HG02798 (cell line): ENCODE results near the gene DVL2.

Experiments
- ATAC-seq: cut with Tn5 transposase; IDR thresholded peaks from one replicate; pipeline ENCODE4 v1.9.1; 2021; ENCODE audit warnings: mild to moderate bottlenecking; ENCODE audit not compliant: unreplicated experiment, poor library complexity

Gene DVL2

DNA sequence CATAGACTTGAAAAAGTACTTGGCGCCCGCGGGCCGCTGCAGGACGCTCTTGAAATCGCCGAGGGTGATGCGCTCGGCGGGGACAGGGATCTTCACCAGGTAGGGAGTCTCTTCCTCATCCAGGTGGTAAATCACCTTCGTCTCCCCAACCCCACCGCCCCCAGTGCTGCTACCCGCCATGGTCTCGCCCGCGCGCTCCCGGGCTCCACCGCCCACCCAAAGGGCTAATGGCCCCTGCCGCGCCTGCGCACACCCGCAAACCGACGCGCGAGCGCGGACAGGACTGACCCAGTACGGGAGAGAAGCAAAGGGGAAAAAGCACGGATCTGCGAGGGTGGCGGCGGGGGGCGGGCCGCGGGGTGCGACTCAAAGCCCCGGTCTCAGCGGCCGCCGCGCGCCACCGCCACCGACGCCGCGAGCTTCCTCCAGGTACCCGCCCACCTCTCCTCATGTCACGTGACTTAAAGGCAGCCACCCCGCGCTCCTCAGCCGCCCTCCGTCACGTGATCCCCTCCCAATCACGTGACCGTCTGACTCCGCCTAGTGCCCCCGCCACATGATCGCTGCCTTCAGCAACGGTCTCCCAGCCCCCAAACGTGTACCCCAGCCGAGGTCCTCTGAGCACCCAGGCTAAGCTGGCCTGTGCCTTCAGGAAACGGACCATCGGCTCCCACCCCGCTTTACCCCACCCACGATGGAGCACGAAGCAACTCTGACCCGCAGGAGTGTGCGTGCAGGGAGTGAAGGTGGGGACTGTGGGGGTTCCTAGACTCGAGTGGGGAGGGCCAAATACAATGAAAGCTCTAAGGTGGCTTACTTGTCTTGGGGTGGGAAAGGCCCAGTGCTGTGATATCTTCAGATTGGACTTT is at the start of gene DVL2:
Gene DVL2, minus strand, starts transcription at position 435 of the 869 bp plus-strand sequence. Its CDS starts 255 bp downstream, at position 180.
- ATAC-seq = peak; percentile 73

DNA sequence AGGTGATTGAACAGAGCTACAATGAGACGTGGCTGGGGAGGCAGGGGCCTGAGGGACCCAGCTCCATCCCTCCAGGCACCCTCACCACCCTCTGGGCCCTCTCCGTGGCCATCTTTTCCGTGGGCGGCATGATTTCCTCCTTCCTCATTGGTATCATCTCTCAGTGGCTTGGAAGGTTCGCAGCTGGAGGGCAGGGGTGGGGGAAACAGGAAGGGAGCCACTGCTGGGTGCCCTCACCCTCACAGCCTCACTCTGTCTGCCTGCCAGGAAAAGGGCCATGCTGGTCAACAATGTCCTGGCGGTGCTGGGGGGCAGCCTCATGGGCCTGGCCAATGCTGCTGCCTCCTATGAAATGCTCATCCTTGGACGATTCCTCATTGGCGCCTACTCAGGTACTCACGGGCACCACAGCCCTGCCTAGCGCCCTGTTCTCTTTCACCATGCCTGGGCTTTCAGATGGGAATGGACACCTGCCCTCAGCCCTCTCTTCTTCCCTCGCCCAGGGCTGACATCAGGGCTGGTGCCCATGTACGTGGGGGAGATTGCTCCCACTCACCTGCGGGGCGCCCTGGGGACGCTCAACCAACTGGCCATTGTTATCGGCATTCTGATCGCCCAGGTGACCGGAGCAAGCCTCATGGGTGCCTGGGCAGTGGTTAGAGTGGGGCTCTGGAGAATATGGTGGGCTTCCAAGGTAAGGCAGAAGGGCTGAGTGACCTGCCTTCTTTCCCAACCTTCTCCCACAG is 49.3 kb upstream of the DVL2 start:
- no peak for ATAC-seq

DNA sequence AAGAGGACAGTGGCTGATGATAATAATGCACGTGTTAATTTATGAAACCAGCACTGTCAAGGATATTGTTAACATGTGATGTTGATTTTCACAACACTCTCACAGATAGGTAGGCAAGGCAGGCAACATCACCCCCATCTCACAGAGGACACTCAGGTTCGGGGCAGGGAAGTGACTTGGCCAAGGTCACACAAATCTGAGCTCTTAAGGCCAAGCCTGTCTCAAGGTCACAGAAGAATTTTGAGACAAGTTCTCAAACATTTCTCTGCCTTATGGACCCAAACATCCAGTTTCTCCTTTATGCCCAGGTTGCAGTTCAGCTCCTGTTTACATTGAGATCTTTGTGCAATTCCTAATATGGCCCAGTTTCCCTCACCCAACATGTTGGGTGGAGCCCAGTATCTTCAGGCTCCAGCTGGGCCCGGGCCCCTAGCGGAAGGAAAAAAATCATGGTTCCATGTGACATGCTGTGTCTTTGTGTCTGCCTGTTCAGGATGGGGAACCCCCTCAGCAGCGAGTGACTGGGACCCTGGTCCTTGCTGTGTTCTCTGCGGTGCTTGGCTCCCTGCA is 48.5 kb upstream of the DVL2 start:
- ATAC-seq = no peak

DNA sequence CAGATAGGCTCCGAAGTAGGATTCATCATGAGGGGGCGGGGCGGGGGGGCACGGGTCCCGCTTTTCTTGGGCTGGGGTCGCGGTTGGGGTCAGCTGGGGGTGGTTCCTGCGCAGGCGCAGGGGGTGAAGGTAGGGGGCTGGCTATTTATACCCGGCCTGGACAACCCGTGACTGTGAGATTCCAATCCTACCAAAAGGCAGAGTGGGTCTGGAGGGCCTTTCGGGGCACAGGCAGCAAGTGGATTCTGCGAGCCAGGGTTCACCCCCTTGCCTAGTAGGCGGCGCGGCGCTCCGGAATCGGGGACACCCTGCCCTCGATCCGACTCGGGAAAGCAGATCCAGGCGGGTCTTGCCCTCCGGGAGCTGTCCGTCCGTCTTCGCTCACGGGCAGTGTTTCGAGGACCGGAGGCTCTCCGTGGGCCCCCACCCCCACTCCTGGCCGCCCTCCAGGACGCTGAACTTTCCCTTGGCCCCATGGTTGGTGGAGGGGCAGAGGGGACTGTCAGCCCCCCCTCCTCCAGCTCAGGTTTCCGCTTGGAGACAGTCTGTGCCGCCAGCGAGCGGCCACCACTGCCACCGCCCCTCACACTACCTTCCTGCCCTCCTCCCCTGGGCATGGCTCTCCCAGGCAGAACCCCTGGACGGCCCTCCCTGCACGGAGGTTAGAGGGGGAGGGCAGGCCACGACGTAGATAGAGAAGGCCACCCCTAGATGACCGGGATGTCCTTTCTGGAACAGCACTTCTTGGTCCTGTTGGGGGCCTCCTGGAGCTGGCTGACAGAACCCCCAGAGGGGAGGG is 47.8 kb upstream of the DVL2 start:
- ATAC-seq = no peak

DNA sequence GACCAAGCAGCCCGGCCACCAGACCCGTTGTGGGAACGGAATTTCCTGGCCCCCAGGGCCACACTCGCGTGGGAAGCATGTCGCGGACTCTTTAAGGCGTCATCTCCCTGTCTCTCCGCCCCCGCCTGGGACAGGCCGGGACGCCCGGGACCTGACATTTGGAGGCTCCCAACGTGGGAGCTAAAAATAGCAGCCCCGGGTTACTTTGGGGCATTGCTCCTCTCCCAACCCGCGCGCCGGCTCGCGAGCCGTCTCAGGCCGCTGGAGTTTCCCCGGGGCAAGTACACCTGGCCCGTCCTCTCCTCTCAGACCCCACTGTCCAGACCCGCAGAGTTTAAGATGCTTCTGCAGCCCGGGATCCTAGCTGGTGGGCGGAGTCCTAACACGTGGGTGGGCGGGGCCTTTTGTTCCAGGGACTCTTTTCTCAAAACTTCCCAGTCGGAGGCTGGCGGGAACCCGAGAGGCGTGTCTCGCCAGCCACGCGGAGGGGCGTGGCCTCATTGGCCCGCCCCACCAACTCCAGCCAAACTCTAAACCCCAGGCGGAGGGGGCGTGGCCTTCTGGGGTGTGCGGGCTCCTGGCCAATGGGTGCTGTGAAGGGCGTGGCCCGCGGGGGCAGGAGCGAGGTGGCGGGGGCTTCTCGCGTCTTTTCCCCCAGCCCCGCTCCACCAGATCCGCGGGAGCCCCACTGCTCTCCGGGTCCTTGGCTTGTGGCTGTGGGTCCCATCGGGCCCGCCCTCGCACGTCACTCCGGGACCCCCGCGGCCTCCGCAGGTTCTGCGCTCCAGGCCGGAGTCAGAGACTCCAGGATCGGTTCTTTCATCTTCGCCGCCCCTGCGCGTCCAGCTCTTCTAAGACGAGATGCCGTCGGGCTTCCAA is 47.0 kb upstream of the DVL2 start, which contains the start of gene SLC2A4:
Gene SLC2A4, plus strand, starts transcription at position 645 of the 879 bp plus-strand sequence. Its CDS starts 217 bp downstream, at position 862.
- peak; percentile 74 for ATAC-seq

DNA sequence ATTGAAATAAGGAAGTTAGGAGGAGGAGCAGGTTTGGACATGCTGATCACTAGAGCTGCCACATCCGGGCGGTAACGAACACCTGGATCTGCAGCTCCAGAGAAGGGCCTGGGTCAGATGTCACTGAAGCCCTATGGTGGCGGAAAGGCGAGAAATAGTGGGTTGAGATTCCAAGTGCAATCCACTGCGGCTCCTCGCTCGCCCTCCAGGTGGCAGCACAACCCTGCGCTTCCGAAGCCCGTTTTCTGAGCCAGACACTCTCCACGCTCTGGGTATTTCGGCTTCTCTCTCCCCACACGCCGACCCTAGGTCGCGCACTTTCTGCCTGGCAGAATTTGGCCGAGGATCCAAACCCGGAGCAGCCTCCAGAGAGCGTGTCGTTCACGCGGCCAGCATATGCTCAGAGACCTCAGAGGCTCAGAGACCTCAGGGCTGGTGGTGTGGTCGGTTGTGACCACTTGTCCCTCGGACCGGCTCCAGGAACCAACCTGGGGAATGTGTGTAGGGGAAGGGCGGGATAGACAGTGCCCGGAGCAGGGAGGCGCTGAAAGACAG is 46.3 kb upstream of the DVL2 start:
- ATAC-seq = peak; percentile 61

DNA sequence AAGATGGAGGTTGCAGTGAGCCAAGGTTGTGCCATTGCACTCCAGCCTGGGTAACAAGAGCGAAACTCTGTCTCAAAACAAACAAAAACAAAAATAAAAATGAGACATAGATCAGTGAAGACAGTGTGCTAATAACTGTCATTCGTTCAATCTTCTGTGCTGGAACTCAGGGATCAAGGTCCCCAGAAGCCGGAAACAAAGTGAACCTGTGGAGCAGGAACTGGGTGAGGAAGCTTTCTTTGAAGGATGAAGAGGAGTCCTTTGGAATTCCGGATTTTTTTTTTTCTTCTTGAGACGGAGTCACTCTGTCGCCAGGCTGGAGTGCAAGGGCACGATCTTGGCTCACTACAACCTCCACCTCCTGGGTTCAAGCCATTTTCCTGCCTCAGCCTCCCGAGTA is 45.1 kb upstream of the DVL2 start:
- no peak for ATAC-seq

DNA sequence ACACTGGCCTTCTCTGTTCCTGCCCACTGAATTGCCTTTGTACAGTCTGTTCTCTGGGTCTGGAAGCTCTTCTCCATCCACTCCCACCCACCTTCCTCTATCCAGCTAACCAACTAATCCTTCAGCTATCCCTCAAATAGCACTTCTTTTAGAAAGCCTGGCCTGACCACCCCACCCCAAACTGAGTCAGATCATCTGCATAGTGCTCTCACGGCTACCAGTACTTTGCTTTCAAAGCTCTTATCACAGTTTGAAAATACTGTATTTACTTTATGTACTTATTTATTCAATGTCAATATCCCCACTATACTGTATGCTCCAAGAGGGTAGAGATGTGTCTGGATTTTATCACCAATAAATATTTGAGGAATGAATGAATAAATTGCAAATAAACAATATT is 32.5 kb upstream of the DVL2 start:
- ATAC-seq = no peak

DNA sequence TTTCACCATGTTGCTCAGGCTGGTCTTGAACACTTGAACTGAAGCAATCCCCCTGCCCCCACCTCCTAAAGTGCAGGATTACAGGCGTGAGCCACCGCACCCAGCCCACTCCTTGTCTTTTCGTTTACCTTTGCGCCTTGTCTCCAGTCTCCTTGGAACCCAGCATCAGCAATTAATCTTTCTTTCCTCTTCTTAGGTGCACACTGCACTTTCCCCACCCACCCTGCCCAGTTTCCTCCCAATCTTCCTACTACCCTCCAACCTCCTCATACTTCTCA is 29.4 kb upstream of the DVL2 start:
- ATAC-seq = no peak

DNA sequence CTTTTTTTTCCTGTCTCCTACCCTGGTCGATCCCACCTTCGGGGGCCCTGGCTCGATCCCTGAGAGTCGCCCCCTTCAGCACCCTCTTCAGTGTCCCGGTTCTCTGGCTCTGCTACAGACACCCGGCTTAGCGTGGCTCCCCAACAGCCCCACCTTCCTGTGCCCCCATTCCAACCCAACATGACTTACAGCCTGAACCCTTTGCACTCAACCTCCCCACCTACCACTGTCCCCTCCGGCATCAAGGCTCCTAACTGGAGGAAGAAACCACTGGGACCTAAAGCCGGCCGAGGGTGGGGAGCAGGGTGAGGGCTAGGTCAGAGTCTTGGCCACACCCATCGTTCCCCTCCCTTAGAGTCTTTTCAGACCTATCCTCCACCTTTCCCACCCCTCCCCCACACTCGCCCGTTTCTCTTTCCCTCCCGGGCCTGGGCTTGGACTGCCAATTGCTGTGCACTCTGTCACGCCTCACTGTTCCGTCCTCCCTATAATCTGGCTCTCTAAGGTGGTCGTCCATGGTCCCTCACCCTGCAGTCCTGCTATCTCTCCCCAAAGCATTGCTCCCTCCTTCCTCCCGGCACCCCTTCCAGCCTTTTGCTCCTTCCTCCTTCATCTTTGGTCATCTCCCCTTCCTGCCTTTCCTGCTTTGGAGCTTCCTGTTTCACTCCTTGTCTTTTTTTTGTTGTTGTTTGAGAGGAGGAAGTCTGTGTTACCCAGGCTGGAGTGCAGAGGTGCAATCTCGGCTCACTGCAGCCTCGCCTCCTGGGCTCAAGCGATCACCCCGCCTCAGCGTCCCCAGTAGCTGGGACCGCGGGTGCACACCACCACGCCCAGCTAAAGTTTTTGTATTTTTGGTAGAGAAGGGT is 28.9 kb upstream of the DVL2 start:
- no peak for ATAC-seq

DNA sequence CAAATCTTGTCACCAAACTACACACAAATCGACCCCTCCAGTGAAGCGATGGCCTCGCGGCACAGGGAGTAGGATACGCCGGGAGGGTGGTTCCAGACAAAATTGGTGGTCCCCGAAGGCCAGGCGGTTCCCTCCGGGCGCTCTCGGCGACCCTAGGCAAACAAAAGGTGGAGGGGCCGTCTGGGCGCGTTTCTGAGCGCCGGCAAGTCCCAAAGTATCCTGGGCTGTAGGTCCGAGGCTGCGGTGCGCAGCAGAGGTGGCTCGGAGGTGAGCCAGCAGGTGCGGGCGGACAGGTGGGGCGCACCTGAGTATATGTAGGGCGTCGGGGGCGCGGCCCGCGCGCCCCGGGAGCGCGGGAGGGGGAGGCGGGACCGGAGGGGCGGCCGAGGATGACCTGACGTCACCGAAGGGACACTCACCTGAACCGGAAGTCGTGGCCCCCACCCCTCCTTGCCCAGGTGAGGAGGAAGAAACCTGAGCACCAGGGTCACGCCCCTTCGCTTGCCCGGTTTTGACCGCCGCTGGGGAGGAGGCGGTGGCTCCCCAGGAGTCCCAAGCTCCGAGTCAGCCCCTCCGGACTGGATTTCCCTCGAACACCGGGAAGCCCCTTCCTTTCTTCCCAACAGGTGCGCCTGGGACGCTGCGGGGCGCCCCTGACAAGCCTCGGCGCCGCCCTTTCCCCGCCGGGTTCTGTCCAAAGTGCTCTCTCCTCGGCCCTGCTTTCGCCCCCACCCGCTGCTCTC is 28.0 kb upstream of the DVL2 start, which contains the start of gene CLDN7:
Gene CLDN7, minus strand, starts transcription at position 287 of the 743 bp plus-strand sequence. CDS start 435 bp downstream, outside the sequence.
- no peak for ATAC-seq

DNA sequence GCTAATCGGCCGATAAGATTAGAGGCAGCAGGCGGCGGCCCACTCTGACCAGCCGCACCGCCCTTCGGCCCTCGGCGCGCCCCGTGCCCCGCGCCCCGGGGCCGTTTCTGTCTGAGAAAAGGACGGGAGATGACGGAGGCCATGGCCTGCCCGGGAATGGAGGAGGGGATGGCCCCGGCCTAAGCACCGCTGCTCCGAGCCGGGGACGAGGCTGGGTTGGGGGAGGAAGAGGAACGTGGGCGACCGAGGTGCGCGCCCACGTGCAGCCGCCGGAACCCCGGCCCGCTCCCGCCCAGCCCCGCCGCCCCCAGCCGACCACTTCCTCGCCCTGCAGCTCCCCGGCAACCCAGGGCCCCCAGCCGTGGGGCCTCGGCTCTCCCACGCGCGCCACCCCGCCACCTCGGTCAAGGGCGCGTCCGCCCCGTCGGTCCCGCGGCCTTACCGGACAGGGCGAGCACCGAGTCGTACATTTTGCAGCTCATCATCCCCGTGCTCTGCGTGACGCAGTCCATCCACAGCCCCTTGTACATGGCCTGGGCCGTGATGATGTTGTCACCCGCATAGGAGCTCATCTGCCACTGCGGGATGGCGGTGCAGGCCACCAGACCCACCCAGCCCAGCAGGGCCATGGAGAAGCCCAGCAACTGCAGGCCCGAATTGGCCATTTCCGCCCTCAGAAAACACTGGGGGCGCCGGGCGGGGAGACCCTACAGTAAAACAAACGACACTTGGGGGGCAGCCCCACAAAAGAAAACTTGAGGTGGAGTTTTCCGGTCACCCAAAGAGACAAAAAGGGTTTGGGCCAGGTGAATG is 27.3 kb upstream of the DVL2 start:
- no peak for ATAC-seq

DNA sequence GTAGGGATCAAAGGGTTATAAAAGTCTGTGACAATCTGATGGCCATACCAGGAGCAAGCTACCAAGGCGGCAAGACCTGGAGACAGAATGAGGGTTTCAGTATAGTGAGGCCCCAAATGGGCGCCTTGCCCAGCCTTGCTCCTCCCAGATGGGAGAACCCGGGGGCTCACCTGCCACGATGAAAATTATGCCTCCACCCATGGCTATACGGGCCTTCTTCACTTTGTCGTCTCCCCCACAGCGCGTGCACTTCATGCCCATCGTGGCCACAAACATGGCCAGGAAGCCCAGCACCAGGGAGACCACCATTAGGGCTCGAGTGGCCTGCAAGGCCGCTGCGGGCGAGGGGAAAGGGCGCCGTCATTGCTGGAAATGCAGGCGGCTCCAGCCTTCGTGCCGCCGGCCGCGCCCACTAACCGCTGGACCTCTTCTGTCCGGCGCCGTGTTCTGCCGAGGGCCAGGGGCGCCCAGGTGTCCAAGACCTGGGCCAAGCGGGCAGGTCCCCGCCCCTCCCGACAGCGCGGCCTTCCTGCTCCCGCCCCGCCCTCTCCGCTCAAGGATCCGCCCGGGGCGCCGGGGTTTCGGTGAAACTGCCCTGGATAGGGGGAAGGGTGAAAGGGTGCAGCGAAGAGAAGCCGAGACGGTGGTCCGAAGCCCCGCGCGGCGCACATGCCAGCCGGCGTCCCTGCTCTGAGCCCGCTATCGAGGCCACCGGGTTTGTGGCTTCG is 26.5 kb upstream of the DVL2 start:
- no peak for ATAC-seq

DNA sequence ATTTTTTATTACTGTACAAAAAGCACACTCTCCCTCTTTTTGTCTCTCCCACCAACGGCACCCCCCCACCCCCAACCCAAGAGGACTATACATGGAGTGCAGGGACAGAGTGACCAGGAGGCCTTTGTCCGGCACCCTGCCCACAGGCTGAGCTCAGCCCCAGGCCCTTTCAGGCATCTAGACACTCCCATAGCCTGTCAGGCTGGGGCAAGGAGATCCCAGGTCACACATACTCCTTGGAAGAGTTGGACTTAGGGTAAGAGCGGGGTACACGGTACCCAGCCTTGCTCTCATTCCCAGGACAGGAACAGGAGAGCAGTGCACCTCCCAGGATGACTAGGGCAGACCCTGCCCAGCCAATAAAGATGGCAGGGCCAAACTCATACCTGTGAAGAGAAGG is 25.8 kb upstream of the DVL2 start:
- ATAC-seq = no peak

DNA sequence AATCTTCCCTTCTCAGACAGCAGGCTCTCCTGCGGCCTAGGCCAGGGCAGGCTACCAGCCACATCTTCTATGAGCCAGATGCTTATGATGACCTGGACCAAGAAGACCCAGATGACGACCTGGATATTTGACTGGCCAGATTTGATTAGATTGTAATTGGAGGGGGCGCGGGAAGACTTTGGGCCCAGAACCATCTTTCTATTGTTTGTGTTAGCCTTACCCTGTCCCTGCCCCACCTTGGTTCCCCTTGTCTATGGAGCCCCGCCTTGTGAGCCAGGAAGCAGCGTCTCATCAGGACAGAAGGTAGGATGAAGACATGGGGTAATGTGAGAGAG is 25.2 kb upstream of the DVL2 start:
- ATAC-seq = no peak
